GM12891 (cell line): ENCODE data around the gene TCFL5.

Experiments
- POLR2A ChIP-seq: IDR thresholded peaks from 2 replicates; pipeline ENCODE4 v1.6.1; 2011; ENCODE audit warnings: low read depth, low read length, control low read depth
- SPI1 ChIP-seq: IDR thresholded peaks from 2 replicates; pipeline ENCODE4 v1.6.1; 2011; ENCODE audit warnings: low read depth, low read length, control low read depth
- TAF1 ChIP-seq: IDR thresholded peaks from 2 replicates; pipeline ENCODE4 v1.6.1; 2011; ENCODE audit warnings: low read depth, low read length, control low read depth

GRCh38 chr20:62901891-62902290, 40.3 kb upstream of the TCFL5 start:
- TF ChIP-seq TAF1: no peak
- no peak; the same call in 1 of the 2 replicates for TF ChIP-seq POLR2A
- TF ChIP-seq SPI1: no peak
